SK-N-SH treated with all-trans-retinoic acid at 6 μM for 48 hours (cell line): Measurements from ENCODE around the gene ABCC2.

ENCODE experiments used
- ARNTL ChIP-seq: fragments of 450-650 bp; formaldehyde crosslinking; IDR thresholded peaks from 2 replicates; pipeline ENCODE4 v1.5.0; 2020; ENCODE audit warnings: low read depth, mild to moderate bottlenecking, moderate library complexity, borderline replicate concordance
- BACH2 ChIP-seq: fragments of 250-450 bp; sonication (Bioruptor Pico); IDR thresholded peaks from 2 replicates; pipeline ENCODE4 v1.9.0; 2021; ENCODE audit warnings: mild to moderate bottlenecking, borderline replicate concordance
- ISL1 ChIP-seq: fragments of 250-450 bp; sonication (Bioruptor Pico); IDR thresholded peaks from 2 replicates; pipeline ENCODE4 v2.1.2; 2022; ENCODE audit warnings: mild to moderate bottlenecking, moderate library complexity
- TOX ChIP-seq: fragments of 250-450 bp; sonication (Bioruptor Pico); IDR thresholded peaks from 2 replicates; pipeline ENCODE4 v1.8.0; 2021; ENCODE audit warnings: mild to moderate bottlenecking, moderate library complexity, borderline replicate concordance
- ZC3H10 ChIP-seq: fragments of 250-450 bp; sonication (Bioruptor Pico); IDR thresholded peaks from 2 replicates; pipeline ENCODE4 v1.5.1; 2021; ENCODE audit warnings: mild to moderate bottlenecking, moderate library complexity
- ZFP3 ChIP-seq: fragments of 250-450 bp; sonication (Bioruptor Pico); IDR thresholded peaks from 2 replicates; pipeline ENCODE4 v1.5.0; 2020; ENCODE audit warnings: mild to moderate bottlenecking, moderate library complexity

GRCh38 chr10:99888622-99889021 is 106.2 kb downstream of the ABCC2 start:
- TF ChIP-seq ZFP3 (CRISPR knock-in tag) (no peak), ARNTL (CRISPR knock-in tag) (no peak), ZC3H10 (no peak), BACH2 (no peak), TOX (CRISPR knock-in tag) (no peak), ISL1 (no peak)
